GM12891 (cell line): ENCODE data around the gene SERF2.

ENCODE experiments used
- POLR2A ChIP-seq: IDR thresholded peaks from 2 replicates; pipeline ENCODE4 v1.6.1; 2011; ENCODE audit warnings: low read depth, low read length, control low read depth
- POLR2AphosphoS5 ChIP-seq: IDR thresholded peaks from 2 replicates; pipeline ENCODE4 v1.6.1; 2011; ENCODE audit warnings: low read depth, low read length, control low read depth
- SPI1 ChIP-seq: IDR thresholded peaks from 2 replicates; pipeline ENCODE4 v1.6.1; 2011; ENCODE audit warnings: low read depth, low read length, control low read depth

- TF ChIP-seq POLR2AphosphoS5 (no peak; the same call in 1 of the 2 replicates), POLR2A (no peak), SPI1 (no peak)
Observed at GRCh38 chr15:43775411-43775965, 16.6 kb upstream of the SERF2 start.
